Amniotic epithelial cell (primary cell): ENCODE data around the gene ZMYND15.

Source experiments
- DNase-seq: peaks from one replicate; pipeline ENCODE4 v3.0.0-alpha.2; 2010; ENCODE audit warnings: low read depth

Gene ZMYND15

GRCh38 chr17:4716081-4716480 lies 23.6 kb upstream of the ZMYND15 start:
- no peak for DNase-seq

DNA sequence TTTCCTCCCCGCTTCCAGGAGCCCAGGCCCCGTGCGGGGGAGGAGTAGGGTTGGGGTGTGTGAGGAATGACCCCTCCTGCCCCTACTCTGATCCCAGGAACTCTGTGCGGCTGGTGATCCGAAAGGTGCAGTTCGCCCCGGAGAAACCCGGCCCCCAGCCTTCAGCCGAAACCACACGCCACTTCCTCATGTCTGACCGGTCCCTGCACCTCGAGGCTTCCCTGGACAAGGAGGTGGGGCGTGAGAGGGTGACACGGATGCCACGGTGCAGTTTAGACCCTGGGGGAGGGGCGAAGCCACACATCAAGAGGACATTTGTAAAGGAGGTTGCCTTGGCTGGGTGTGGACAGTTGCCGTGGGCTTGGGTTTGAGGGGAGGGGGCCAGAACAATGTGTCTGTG lies 21.8 kb upstream of the ZMYND15 start:
- DNase-seq: no peak

- DNase-seq: no peak
These were observed 21.4 kb upstream of the ZMYND15 start for GRCh38 chr17:4718276-4718675.

DNA sequence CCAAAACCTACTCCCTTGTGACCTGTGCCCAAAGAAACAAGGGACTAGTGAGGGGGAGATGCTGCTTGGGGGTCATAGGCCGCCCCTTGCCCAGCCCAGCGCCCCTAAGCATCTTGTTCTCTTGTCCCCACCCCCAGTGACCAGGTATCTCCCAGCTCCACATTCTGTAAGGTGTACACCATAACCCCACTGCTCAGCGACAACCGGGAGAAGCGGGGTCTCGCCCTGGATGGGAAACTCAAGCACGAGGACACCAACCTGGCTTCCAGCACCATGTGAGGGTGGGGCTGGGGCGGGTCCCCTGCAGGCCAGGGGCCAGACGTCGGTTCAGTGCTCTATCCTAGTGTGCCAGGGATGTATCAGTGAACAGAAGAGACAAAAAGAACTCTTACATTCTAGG lies 20.5 kb upstream of the ZMYND15 start:
- no peak for DNase-seq

GRCh38 chr17:4719684-4720221 lies 19.9 kb upstream of the ZMYND15 start:
- DNase-seq: peak; percentile 64

- DNase-seq: no peak
These were observed 18.8 kb upstream of the ZMYND15 start for GRCh38 chr17:4720787-4721186.

GRCh38 chr17:4721203-4722135 lies 18.2 kb upstream of the ZMYND15 start:
- DNase-seq: peak; percentile 71

- DNase-seq: no peak
These were observed 16.9 kb upstream of the ZMYND15 start for GRCh38 chr17:4722678-4723240.

GRCh38 chr17:4724650-4725049 lies 15.0 kb upstream of the ZMYND15 start:
- no peak for DNase-seq

DNA sequence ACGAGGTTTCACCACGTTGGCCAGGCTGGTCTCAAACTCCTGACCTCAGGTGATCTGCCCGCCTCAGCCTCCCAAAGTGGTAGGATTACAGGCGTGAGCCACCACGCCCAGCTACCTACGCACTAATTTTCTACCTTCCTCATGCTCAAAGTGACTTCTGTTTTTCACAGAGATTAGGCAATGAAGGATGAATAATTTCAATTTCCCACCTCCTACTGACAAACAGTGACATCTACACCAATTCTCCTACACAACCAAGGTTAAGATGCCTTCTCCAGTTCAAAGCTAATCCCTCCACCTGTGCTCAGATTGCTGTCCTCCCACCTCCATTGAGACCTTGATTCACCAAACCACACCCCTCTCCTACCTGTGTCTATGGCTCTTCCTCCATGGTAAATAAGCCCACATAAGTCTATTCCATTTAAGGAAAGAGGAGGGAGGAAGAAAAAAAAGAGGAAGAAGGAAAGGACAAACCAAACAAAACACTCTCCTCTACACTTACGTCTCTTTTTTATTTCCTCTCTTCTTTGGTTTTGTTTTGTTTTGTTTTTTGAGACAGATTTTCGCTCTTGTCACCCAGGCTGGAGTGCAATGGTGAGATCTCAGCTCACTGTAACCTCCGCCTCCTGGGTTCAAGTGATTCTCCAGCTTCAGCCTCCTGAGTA lies 13.9 kb upstream of the ZMYND15 start:
- DNase-seq: no peak

- no peak for DNase-seq
These were observed 11.5 kb upstream of the ZMYND15 start for GRCh38 chr17:4728124-4728523.

DNA sequence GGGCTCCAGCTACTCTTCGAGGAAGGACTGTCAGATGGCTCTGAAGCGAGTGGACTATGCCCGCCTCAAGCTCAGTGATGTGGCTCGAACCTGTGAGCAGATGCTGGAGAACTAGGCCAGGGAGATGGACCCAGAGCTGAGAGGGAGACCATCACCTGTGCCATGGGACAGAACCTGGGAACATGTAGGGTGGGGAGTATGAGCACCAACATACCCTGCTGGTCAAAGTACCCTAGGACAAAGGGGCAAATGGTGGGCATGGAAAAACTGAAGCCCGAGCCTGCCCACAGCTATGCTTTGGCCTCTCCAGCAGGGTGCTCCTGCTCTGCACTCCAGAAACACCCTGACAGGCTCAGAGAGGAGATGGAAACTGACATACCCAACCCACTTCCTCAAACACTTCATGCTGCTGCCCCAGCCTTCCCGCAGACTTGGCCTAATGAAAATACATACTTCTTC lies 6.5 kb upstream of the ZMYND15 start:
- no peak for DNase-seq

DNA sequence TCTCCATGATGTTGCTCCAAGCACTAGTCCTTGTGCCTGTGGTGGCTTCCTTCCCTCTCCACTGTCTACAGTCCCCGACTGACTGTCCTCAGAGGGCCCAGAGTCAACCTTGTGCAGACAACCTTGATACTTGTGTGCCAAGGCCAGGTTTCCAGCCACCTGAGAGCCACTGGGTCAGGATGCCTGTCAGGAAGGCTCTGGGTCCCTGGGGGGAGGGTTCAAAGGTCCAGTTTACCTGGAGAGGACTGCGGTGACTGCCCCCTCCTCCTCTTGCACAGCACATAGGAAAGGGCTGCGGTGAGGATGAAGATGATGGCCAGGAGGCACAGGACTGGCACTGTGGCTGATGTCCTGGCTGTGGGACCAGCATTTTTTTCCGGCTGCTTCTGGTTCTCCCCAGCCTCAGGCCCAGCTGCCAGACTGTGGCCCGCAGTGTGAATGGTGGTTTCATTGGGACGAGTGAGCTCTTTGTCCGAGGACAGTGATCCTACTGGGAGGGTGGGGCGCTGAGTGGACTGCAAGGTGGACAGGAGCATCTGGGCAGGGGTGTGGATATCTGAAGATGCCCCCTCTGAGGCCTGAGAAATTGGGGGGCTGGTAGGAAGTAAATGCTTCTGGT lies 4.7 kb upstream of the ZMYND15 start:
- DNase-seq: no peak

GRCh38 chr17:4735876-4736651 lies 3.6 kb upstream of the ZMYND15 start:
- no peak for DNase-seq

- no peak for DNase-seq
These were observed 1.2 kb upstream of the ZMYND15 start for GRCh38 chr17:4738136-4739121.

DNA sequence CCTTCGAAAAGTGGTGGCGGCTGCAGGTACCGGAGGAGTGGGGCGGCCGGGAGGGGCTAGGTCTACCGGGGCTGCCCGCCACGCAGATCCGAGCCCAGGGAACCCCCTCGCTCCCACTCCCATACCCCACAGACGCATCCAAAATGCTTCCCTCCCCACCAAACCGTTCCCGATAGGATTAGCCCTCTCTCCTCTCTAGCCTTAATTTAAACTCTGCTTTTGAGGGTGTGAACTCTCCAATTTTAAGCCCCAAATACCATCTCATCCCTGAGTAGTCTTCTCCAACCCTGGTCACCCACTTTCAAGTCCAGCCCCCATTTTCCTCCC lies 355 bp downstream of the ZMYND15 start:
- DNase-seq: no peak

DNA sequence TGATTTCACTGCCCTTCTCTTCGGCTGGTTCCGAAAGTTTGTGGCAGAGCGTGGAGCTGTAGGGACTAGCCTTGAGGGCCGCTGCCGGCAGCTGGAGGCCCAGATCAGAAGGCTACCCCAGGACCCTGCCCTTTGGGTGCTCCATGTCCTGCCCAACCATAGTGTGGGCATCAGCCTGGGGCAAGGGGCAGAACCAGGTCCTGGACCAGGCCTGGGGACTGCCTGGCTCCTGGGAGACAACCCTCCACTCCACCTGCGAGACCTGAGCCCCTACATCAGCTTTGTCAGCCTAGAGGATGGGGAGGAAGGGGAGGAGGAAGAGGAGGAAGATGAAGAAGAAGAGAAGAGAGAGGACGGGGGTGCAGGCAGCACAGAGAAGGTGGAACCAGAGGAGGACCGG lies 951 bp downstream of the ZMYND15 start:
- DNase-seq: no peak

- DNase-seq: no peak
These were observed 1.9 kb downstream of the ZMYND15 start for GRCh38 chr17:4741544-4741943.

GRCh38 chr17:4742133-4742532 lies 2.5 kb downstream of the ZMYND15 start:
- no peak for DNase-seq

- DNase-seq: no peak
These were observed 3.0 kb downstream of the ZMYND15 start for GRCh38 chr17:4742629-4743028.
